Activated CD8-positive, alpha-beta memory T cell treated with anti-CD3 and anti-CD28 coated beads, Interleukin-2, amount 10 ng/mL, durations not matched to agents 7 days and 5 days (primary cell): ENCODE data around the gene ADH7. TPM values are rescaled to one million over a fixed set of nuclear protein-coding genes. Genes with fewer than 3 reads are reported as not detected.
A peak's percentile ranks its signal among the peaks of the same experiment; 100 is the strongest.

ENCODE experiments used
- ATAC-seq: fragments of 150-1000 bp; cut with Tn5 transposase; one replicate; pipeline ENCODE4 v1.10.0; 2021; ENCODE audit warnings: moderate library complexity
- CTCF ChIA-PET: fragments of 350-600 bp; sonication (Branson Sonifier 250); formaldehyde crosslinking; loops from one replicate; lab custom pipeline; 2021; ENCODE audit warnings: antibody characterized with exemption; lab: Charles Lee
- DNase-seq: peaks from one replicate; pipeline ENCODE4 v3.0.0-alpha.2; 2020
- H3K27ac Mint-ChIP-seq: one replicate; pipeline ENCODE4 v1.8.0; 2021; ENCODE audit warnings: mild to moderate bottlenecking, mixed read lengths
- H3K27me3 Mint-ChIP-seq: one replicate; pipeline ENCODE4 v1.8.0; 2021; ENCODE audit warnings: mixed read lengths
- H3K36me3 Mint-ChIP-seq: one replicate; pipeline ENCODE4 v1.8.0; 2021; ENCODE audit warnings: mild to moderate bottlenecking, mixed read lengths
- H3K4me1 Mint-ChIP-seq: one replicate; pipeline ENCODE4 v1.8.0; 2021; ENCODE audit warnings: mixed read lengths
- H3K4me3 Mint-ChIP-seq: one replicate; pipeline ENCODE4 v1.8.0; 2021; ENCODE audit warnings: mild to moderate bottlenecking, moderate library complexity, mixed read lengths
- H3K9me3 Mint-ChIP-seq: one replicate; pipeline ENCODE4 v1.8.0; 2022; ENCODE audit warnings: low read depth, mixed read lengths
- total RNA-seq, 2 experiments: library from RNA; stranded (reverse); gene quantifications; one replicate each; pipeline ENCODE4 v1.2.3, GENCODE V29; 2021

ADH7 gene
- not detected for total RNA-seq

GRCh38 chr4:99435154-99435553 lies at the start of gene ADH7:
ADH7 (minus strand) TSS chr4:99435342; CDS start chr4:99435233, 109 bp downstream.
- no peaks in the 10 kb centered on the region for H3K4me1 Mint-ChIP-seq
- no peak for ATAC-seq
- CTCF ChIA-PET = no interaction called here
- H3K36me3 Mint-ChIP-seq = no peaks in the 10 kb centered on the region
- H3K27ac Mint-ChIP-seq = no peak within 1 kb of the TSS
- no peak within 1 kb of the TSS for H3K4me3 Mint-ChIP-seq
- no peaks in the 10 kb centered on the region for H3K9me3 Mint-ChIP-seq
- peaks cover 13% of the 10 kb centered on the region for H3K27me3 Mint-ChIP-seq
- DNase-seq = no peak

GRCh38 chr4:99483636-99484035 lies 48.5 kb upstream of the ADH7 start:
- no peak for ATAC-seq
- H3K27ac Mint-ChIP-seq = no peak overlapping the region
- no peak for DNase-seq
- peaks cover 15% of the 10 kb centered on the region for H3K9me3 Mint-ChIP-seq
- CTCF ChIA-PET = interaction anchor here (1.0 kb wide), 1 partner anchor 9 kb away, joined by 3 read pairs; no protein-coding TSS in a partner anchor
- no peaks in the 10 kb centered on the region for H3K4me1 Mint-ChIP-seq
- H3K4me3 Mint-ChIP-seq = no peak overlapping the region
- H3K27me3 Mint-ChIP-seq = peaks cover 14% of the 10 kb centered on the region
- no peaks in the 10 kb centered on the region for H3K36me3 Mint-ChIP-seq

- Mint-ChIP-seq H3K36me3 (no peaks in the 10 kb centered on the region), H3K27me3 (peaks cover 27% of the 10 kb centered on the region), H3K4me1 (no peaks in the 10 kb centered on the region), H3K4me3 (no peak overlapping the region), H3K9me3 (no peaks in the 10 kb centered on the region), H3K27ac (no peak overlapping the region)
- no peak for DNase-seq
- ATAC-seq = no peak
- CTCF ChIA-PET = no interaction called here
Observed at GRCh38 chr4:99473131-99473530, 38.0 kb upstream of the ADH7 start.

GRCh38 chr4:99471896-99472295 lies 36.8 kb upstream of the ADH7 start:
- Mint-ChIP-seq H3K27me3 (peaks cover 36% of the 10 kb centered on the region), H3K36me3 (no peaks in the 10 kb centered on the region), H3K4me3 (no peak overlapping the region), H3K9me3 (no peaks in the 10 kb centered on the region), H3K27ac (no peak overlapping the region), H3K4me1 (no peaks in the 10 kb centered on the region)
- DNase-seq (no peak), ATAC-seq (no peak)
- CTCF ChIA-PET = no interaction called here

GRCh38 chr4:99471349-99471748 lies 36.2 kb upstream of the ADH7 start:
- Mint-ChIP-seq H3K4me1 (no peaks in the 10 kb centered on the region), H3K36me3 (no peaks in the 10 kb centered on the region), H3K4me3 (no peak overlapping the region), H3K27me3 (peaks cover 36% of the 10 kb centered on the region), H3K27ac (no peak overlapping the region), H3K9me3 (no peaks in the 10 kb centered on the region)
- no peak for DNase-seq
- CTCF ChIA-PET = interaction anchor here (0.7 kb wide), 1 partner anchor 415 kb away, joined by 3 read pairs; no protein-coding TSS in a partner anchor
- no peak for ATAC-seq

GRCh38 chr4:99468889-99469288 lies 33.7 kb upstream of the ADH7 start:
- DNase-seq (no peak), ATAC-seq (no peak)
- CTCF ChIA-PET = no interaction called here
- Mint-ChIP-seq H3K27me3 (peaks cover 39% of the 10 kb centered on the region), H3K9me3 (no peaks in the 10 kb centered on the region), H3K36me3 (no peaks in the 10 kb centered on the region), H3K27ac (no peak overlapping the region), H3K4me1 (no peaks in the 10 kb centered on the region), H3K4me3 (no peak overlapping the region)

GRCh38 chr4:99467887-99468286 lies 32.7 kb upstream of the ADH7 start:
- Mint-ChIP-seq H3K9me3 (no peaks in the 10 kb centered on the region), H3K4me3 (no peak overlapping the region), H3K4me1 (no peaks in the 10 kb centered on the region), H3K27me3 (peaks cover 41% of the 10 kb centered on the region), H3K36me3 (no peaks in the 10 kb centered on the region), H3K27ac (no peak overlapping the region)
- ATAC-seq (no peak), DNase-seq (no peak)
- CTCF ChIA-PET = no interaction called here

GRCh38 chr4:99463566-99463965 lies 28.4 kb upstream of the ADH7 start:
- H3K4me3 Mint-ChIP-seq = no peak overlapping the region
- H3K27ac Mint-ChIP-seq = no peak overlapping the region
- H3K9me3 Mint-ChIP-seq = no peaks in the 10 kb centered on the region
- no peaks in the 10 kb centered on the region for H3K36me3 Mint-ChIP-seq
- no peaks in the 10 kb centered on the region for H3K4me1 Mint-ChIP-seq
- CTCF ChIA-PET = interaction anchor here (0.9 to 1.8 kb wide), 10 partner anchors 9 to 469 kb away, joined by 3 to 13 read pairs (median 4); partner anchors contain the start of gene METAP1
- ATAC-seq = no peak
- H3K27me3 Mint-ChIP-seq = peaks cover 39% of the 10 kb centered on the region
- DNase-seq = no peak

- peaks cover 37% of the 10 kb centered on the region for H3K27me3 Mint-ChIP-seq
- CTCF ChIA-PET = interaction anchor here (0.7 to 1.8 kb wide), 12 partner anchors 20 to 468 kb away, joined by 3 to 13 read pairs (median 4); partner anchors contain the start of genes C4orf17 and METAP1
- H3K9me3 Mint-ChIP-seq = no peaks in the 10 kb centered on the region
- H3K36me3 Mint-ChIP-seq = no peaks in the 10 kb centered on the region
- H3K4me3 Mint-ChIP-seq = no peak overlapping the region
- H3K27ac Mint-ChIP-seq = no peak overlapping the region
- DNase-seq (peak; percentile 66), ATAC-seq (peak; percentile 51)
- no peaks in the 10 kb centered on the region for H3K4me1 Mint-ChIP-seq
Observed at GRCh38 chr4:99462875-99463464, 27.8 kb upstream of the ADH7 start.

- Mint-ChIP-seq H3K4me3 (no peak overlapping the region), H3K4me1 (no peaks in the 10 kb centered on the region), H3K27ac (no peak overlapping the region), H3K9me3 (no peaks in the 10 kb centered on the region), H3K27me3 (peaks cover 29% of the 10 kb centered on the region), H3K36me3 (no peaks in the 10 kb centered on the region)
- no peak for ATAC-seq
- CTCF ChIA-PET = interaction anchor here (0.8 to 1.7 kb wide), 3 partner anchors 29 to 55 kb away, joined by 3 read pairs; partner anchors contain the start of gene C4orf17
- DNase-seq = no peak
Observed at GRCh38 chr4:99461623-99462401, 26.7 kb upstream of the ADH7 start.

- H3K27me3 Mint-ChIP-seq = peaks cover 32% of the 10 kb centered on the region
- no peak for ATAC-seq
Observed at GRCh38 chr4:99459546-99460042, 24.5 kb upstream of the ADH7 start.

GRCh38 chr4:99458911-99459447 lies 23.8 kb upstream of the ADH7 start:
- Mint-ChIP-seq H3K27me3 (peaks cover 30% of the 10 kb centered on the region), H3K27ac (no peak overlapping the region), H3K4me3 (no peak overlapping the region), H3K4me1 (no peaks in the 10 kb centered on the region), H3K36me3 (no peaks in the 10 kb centered on the region), H3K9me3 (no peaks in the 10 kb centered on the region)
- ATAC-seq (no peak), DNase-seq (no peak)
- CTCF ChIA-PET = interaction anchor here (0.6 to 1.6 kb wide), 5 partner anchors 9 to 673 kb away, joined by 3 to 6 read pairs (median 4); no protein-coding TSS in a partner anchor

More at GRCh38 chr4:99459546-99460042, 24.5 kb upstream of the ADH7 start:
- Mint-ChIP-seq H3K36me3 (no peaks in the 10 kb centered on the region), H3K4me1 (no peaks in the 10 kb centered on the region), H3K4me3 (no peak overlapping the region), H3K9me3 (no peaks in the 10 kb centered on the region), H3K27ac (no peak overlapping the region)
- no peak for DNase-seq
- CTCF ChIA-PET = interaction anchor here (0.6 to 1.4 kb wide), 4 partner anchors 10 to 674 kb away, joined by 3 to 6 read pairs (median 4); no protein-coding TSS in a partner anchor

- peaks cover 4% of the 10 kb centered on the region for H3K9me3 Mint-ChIP-seq
- ATAC-seq = no peak
- H3K27ac Mint-ChIP-seq = no peak overlapping the region
- CTCF ChIA-PET = interaction anchor here (1.6 kb wide), 1 partner anchor 77 kb away, joined by 3 read pairs; no protein-coding TSS in a partner anchor
- no peaks in the 10 kb centered on the region for H3K4me1 Mint-ChIP-seq
- peaks cover 20% of the 10 kb centered on the region for H3K27me3 Mint-ChIP-seq
- no peak for DNase-seq
- no peaks in the 10 kb centered on the region for H3K36me3 Mint-ChIP-seq
- H3K4me3 Mint-ChIP-seq = no peak overlapping the region
Observed at GRCh38 chr4:99457676-99458075, 22.5 kb upstream of the ADH7 start.
